Endothelial cell of umbilical vein (primary cell): ENCODE results near the gene NUDT14. TPM values are rescaled to one million over a fixed set of nuclear protein-coding genes. Genes with fewer than 3 reads are reported as not detected.

Experiments used
- BruUV-seq: library from RNA; stranded (reverse); fragments of 400-500 nt; replicated peaks from 2 replicates; lab custom pipeline; 2021; lab: Mats Ljungman, UMichigan
- CTCF ChIA-PET: fragments of 300-600, 350-600 bp; sonication (Branson Sonifier 250); formaldehyde crosslinking; loops from one replicate; lab custom pipeline; 2021; ENCODE audit warnings: antibody characterized with exemption, inconsistent platforms; lab: Charles Lee
- POLR2A ChIA-PET: fragments of 300-600, 350-600 bp; sonication (Branson Sonifier 250); formaldehyde crosslinking; loops from one replicate; lab custom pipeline; 2021; ENCODE audit warnings: antibody characterized with exemption, inconsistent platforms; lab: Charles Lee
- DNase-seq: peaks from one replicate; pipeline ENCODE4 v3.0.0-alpha.2; 2011; ENCODE audit warnings: low read depth, low spot score
- FAIRE-seq: peaks from 2 replicates; lab custom pipeline; 2011; peaks lifted over from hg19 to GRCh38; lab: Jason Lieb, UNC
- H2AFZ ChIP-seq: 2 replicates; pipeline ENCODE4 v1.6.0; 2012; ENCODE audit warnings: low read depth, low read length, control low read depth, inconsistent platforms
- H3K27ac ChIP-seq: 2 replicates; pipeline ENCODE4 v1.5.1; 2011; ENCODE audit warnings: low read depth, mild to moderate bottlenecking, control low read depth, low read length, moderate library complexity; ENCODE audit not compliant: insufficient read depth
- H3K27me3 ChIP-seq, 2 experiments: 2 replicates each; pipeline versions ENCODE4 v1.6.0 to v1.6.1; 2011; ENCODE audit warnings: low read length in 2 of 2, mixed read lengths in 1 of 2; ENCODE audit not compliant: control insufficient read depth in 2 of 2, insufficient read depth in 2 of 2
- H3K36me3 ChIP-seq, 2 experiments: 2 replicates in 1 of 2; 3 replicates in 1 of 2; pipeline ENCODE4 v1.5.1; 2011; ENCODE audit warnings: low read length in 2 of 2, mild to moderate bottlenecking in 1 of 2, moderate library complexity in 1 of 2; ENCODE audit not compliant: control insufficient read depth in 2 of 2, insufficient read depth in 2 of 2; ENCODE audit errors: extremely low read depth in 1 of 2
- H3K4me1 ChIP-seq: 3 replicates; pipeline ENCODE4 v1.5.1; 2011; ENCODE audit warnings: mild to moderate bottlenecking, low read length; ENCODE audit not compliant: control insufficient read depth, insufficient read depth; ENCODE audit errors: extremely low read depth
- H3K4me2 ChIP-seq: 2 replicates; pipeline ENCODE4 v1.6.1; 2011; ENCODE audit warnings: low read length, control low read depth, mixed read lengths; ENCODE audit not compliant: insufficient read depth
- H3K4me3 ChIP-seq, 3 experiments: fragments of 200-600 bp in 1 of 3; sonication (generic), shearing (Covaris generic) in 1 of 3; replicated peaks in 1 of 3; 2 replicates each; pipeline ENCODE4 v1.5.1; 2011 to 2016; ENCODE audit warnings: control low read depth in 3 of 3, low read length in 3 of 3, mild to moderate bottlenecking in 2 of 3, inconsistent platforms in 1 of 3, low read depth in 1 of 3, moderate library complexity in 1 of 3; ENCODE audit not compliant: insufficient read depth in 1 of 3
- H3K79me2 ChIP-seq: 2 replicates; pipeline ENCODE4 v1.6.0; 2012; ENCODE audit warnings: low read length, inconsistent platforms; ENCODE audit not compliant: control insufficient read depth, insufficient read depth
- H3K9ac ChIP-seq: replicated peaks from 2 replicates; pipeline ENCODE3; 2011; ENCODE audit warnings: low read length, control low read depth; ENCODE audit not compliant: insufficient read depth; ENCODE audit errors: extremely low read depth
- H3K9me1 ChIP-seq: replicated peaks from 3 replicates; pipeline ENCODE4 v1.6.0; 2011; ENCODE audit warnings: mild to moderate bottlenecking, low read length; ENCODE audit not compliant: control insufficient read depth, insufficient read depth; ENCODE audit errors: extremely low read depth
- H3K9me3 ChIP-seq: replicated peaks from 2 replicates; pipeline ENCODE4 v1.5.1; 2012; ENCODE audit warnings: low read length, inconsistent platforms; ENCODE audit not compliant: control insufficient read depth, insufficient read depth
- H4K20me1 ChIP-seq: replicated peaks from 2 replicates; pipeline ENCODE3; 2011; ENCODE audit warnings: mild to moderate bottlenecking, low read length; ENCODE audit not compliant: control insufficient read depth, insufficient read depth; ENCODE audit errors: extremely low read depth
- CTCF ChIP-seq, 2 donors: IDR thresholded peaks; 1 replicate in 1 of 2; 2 replicates in 1 of 2; pipeline ENCODE4 v1.5.1; 2011; ENCODE audit warnings: low read length in 2 of 2, mild to moderate bottlenecking in 2 of 2, moderate library complexity in 2 of 2, control low read depth in 1 of 2, inconsistent platforms in 1 of 2, low read depth in 1 of 2; ENCODE audit not compliant: insufficient read depth in 1 of 2; ENCODE audit errors: extremely low read depth in 1 of 2
- EZH2 ChIP-seq: IDR thresholded peaks from 2 replicates; pipeline ENCODE4 v1.6.1; 2012; ENCODE audit warnings: borderline replicate concordance, low read depth, mild to moderate bottlenecking, moderate library complexity, low read length, inconsistent platforms; ENCODE audit not compliant: severe bottlenecking
- FOS ChIP-seq: IDR thresholded peaks from 2 replicates; pipeline ENCODE4 v1.6.1; 2011; ENCODE audit warnings: mild to moderate bottlenecking, low read length, moderate library complexity, borderline replicate concordance; ENCODE audit not compliant: insufficient read depth
- GATA2 ChIP-seq: IDR thresholded peaks from 2 replicates; pipeline ENCODE4 v1.7.0; 2011; ENCODE audit warnings: low read depth, mild to moderate bottlenecking, moderate library complexity, mixed read lengths, low read length; ENCODE audit not compliant: insufficient read length, insufficient read depth
- JUN ChIP-seq: IDR thresholded peaks from 2 replicates; pipeline ENCODE4 v1.6.1; 2011; ENCODE audit warnings: borderline replicate concordance, low read depth; ENCODE audit not compliant: insufficient read length, insufficient read depth
- MAX ChIP-seq: IDR thresholded peaks from 2 replicates; pipeline ENCODE4 v1.6.1; 2011; ENCODE audit not compliant: insufficient read depth, insufficient read length
- MYC ChIP-seq: IDR thresholded peaks from one replicate; pipeline ENCODE4 v1.6.1; 2011; ENCODE audit warnings: mild to moderate bottlenecking, low read depth, low read length
- POLR2A ChIP-seq: IDR thresholded peaks from 2 replicates; pipeline ENCODE4 v1.6.1; 2012; ENCODE audit warnings: low read depth, mild to moderate bottlenecking, control low read depth, low read length
- POLR2AphosphoS5 ChIP-seq: IDR thresholded peaks from 2 replicates; pipeline ENCODE4 v1.6.1; 2012; ENCODE audit warnings: low read depth, mild to moderate bottlenecking, control low read depth, low read length, moderate library complexity; ENCODE audit not compliant: insufficient read depth
- dilution Hi-C: fragments of 300-500 bp; cut with MboI; formaldehyde crosslinking; loops from one replicate; pipeline ENCODE4 v1.15.0; 2019; ENCODE audit warnings: low sequenced_read_pairs; ENCODE audit not compliant: extremely low pct_ligation_motif_present
- intact Hi-C: fragments of 100-400 bp; cut with micrococcal nuclease; formaldehyde crosslinking; loops from one replicate; pipeline ENCODE4 v1.10.0; 2022
- polyA plus RNA-seq, 4 experiments: library from polyadenylated mRNA; depleted of rRNA in 3 of 4; stranded (reverse) in 3 of 4; unstranded in 1 of 4; fragments of >200 nt; gene quantifications; 2 replicates each; pipeline versions ENCODE4 v1.2.1 to v1.2.3, GENCODE V29; 2011 to 2012; ENCODE audit warnings: missing spikeins in 1 of 4
- total RNA-seq: library from RNA; stranded (reverse); gene quantifications from 2 replicates; pipeline ENCODE4 v1.2.3, GENCODE V29; 2021

The NUDT14 gene
- total and polyA plus RNA-seq, 2 donors (not counting 3 experiments of a cell fraction or from before 2014, with no cell fraction given) = 97.7 to 103 TPM

- intact Hi-C loops (no loop called here), dilution Hi-C loops (no loop called here)
- no peak overlapping the region for H3K27ac ChIP-seq
- no peak overlapping the region for H3K9ac ChIP-seq
- no peak overlapping the region for H3K4me3 ChIP-seq
- H3K4me1 ChIP-seq = no peaks in the 10 kb centered on the region
- H3K9me3 ChIP-seq = no peaks in the 10 kb centered on the region
- ChIA-PET CTCF (interaction anchor here (2.5 kb wide), 1 partner anchor 10 kb away, joined by 11 read pairs; the partner anchor contains the start of gene JAG2), POLR2A (no interaction called here)
- BruUV-seq = no TSS peak
- no peaks in the 10 kb centered on the region for H4K20me1 ChIP-seq
- H3K27me3 ChIP-seq = no peaks in the 10 kb centered on the region
- no peak overlapping the region for H2AFZ ChIP-seq
- peaks cover 56% of the 10 kb centered on the region for H3K79me2 ChIP-seq
- DNase-seq (no peak), FAIRE-seq (no peak)
- H3K9me1 ChIP-seq = no peaks in the 10 kb centered on the region
- H3K36me3 ChIP-seq = peaks cover 0 to 18% of the 10 kb centered on the region in 2 experiments
- no peak overlapping the region for H3K4me2 ChIP-seq
- no peak for TF ChIP-seq EZH2
- no peak for TF ChIP-seq POLR2A
- no peak for TF ChIP-seq POLR2AphosphoS5
- no peak for TF ChIP-seq MAX
- TF ChIP-seq FOS = no peak
- no peak for TF ChIP-seq JUN
Measured at GRCh38 chr14:105158794-105159193, 22.3 kb downstream of the NUDT14 start.

GRCh38 chr14:105157872-105158271 is 23.2 kb downstream of the NUDT14 start:
- Histone ChIP-seq H3K4me1 (no peaks in the 10 kb centered on the region), H3K4me3 (no peak overlapping the region), H3K36me3 (peaks cover 0 to 18% of the 10 kb centered on the region in 2 experiments), H2AFZ (no peak overlapping the region), H3K27ac (no peak overlapping the region), H3K9ac (no peak overlapping the region), H3K27me3 (no peaks in the 10 kb centered on the region), H3K9me3 (no peaks in the 10 kb centered on the region), H3K79me2 (peaks cover 47% of the 10 kb centered on the region), H4K20me1 (no peaks in the 10 kb centered on the region), H3K9me1 (no peaks in the 10 kb centered on the region), H3K4me2 (no peak overlapping the region)
- intact Hi-C loops (no loop called here), dilution Hi-C loops (no loop called here)
- ChIA-PET CTCF (interaction anchor here (0.9 to 2.5 kb wide), 2 partner anchors 11 to 71 kb away, joined by 3 to 11 read pairs; partner anchors contain the start of gene JAG2), POLR2A (no interaction called here)
- BruUV-seq = no TSS peak
- DNase-seq (no peak), FAIRE-seq (no peak)
- TF ChIP-seq EZH2 (no peak), FOS (no peak), MAX (no peak), JUN (no peak), POLR2A (no peak), CTCF (IDR thresholded peaks at IDR 0.05; ENCODE audit: extremely low read depth in 1 of 2, insufficient read depth in 1 of 2, low read depth in 1 of 2, low read length in 2 of 2) (no peak), MYC (no peak), POLR2AphosphoS5 (no peak), GATA2 (no peak)
